NCI-H2171 (cell line): Measurements from ENCODE around the gene MAP3K14.
"Not testable (repeated sequence)": the region's sequence is repeated elsewhere in the genome, so short reads cannot be mapped to it uniquely, and the experiment has no call there.

Experiments used
- DNase-seq: peaks from one replicate; lab custom pipeline; 2025; lab: John Stamatoyannopoulos, UW

Gene MAP3K14

DNA sequence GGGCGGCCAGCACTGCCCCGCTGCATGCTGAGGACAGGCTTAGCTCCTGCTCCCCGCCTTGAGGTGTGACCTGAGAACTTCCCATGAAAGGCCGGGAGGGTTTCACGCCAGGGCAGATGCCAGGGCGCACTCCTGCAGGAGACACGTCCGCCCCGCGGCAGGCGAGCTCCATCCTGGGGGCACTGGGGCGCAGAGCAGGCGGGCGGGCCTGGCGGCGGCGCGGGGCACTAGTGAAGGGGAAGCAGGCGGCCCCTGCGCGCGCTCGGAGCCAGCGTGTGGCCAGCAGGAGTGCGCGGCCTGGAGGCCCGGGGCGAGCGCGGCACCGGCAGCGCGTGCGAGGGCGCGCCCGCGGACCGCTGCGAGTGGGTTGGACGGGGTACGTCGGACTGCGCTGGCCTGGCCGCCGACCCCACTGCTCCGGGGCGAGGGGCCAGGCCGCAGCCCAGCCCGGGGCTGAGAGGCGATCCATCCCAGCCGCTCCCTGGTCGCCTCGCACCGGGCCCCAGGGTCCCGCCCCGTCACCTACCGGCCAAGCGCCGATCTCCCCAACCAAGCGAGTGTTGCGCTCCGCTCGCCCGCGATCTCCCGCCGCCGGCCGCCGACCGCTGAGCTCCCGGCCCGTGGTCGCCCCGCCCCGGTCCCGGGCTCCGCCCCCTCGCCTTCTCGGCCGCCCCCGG, at the start of gene MAP3K14:
Gene MAP3K14, minus strand, starts transcription at position 587 of the 677 bp plus-strand sequence. CDS start 26,275 bp downstream, outside the sequence.
- peak; percentile 47 for DNase-seq

DNA sequence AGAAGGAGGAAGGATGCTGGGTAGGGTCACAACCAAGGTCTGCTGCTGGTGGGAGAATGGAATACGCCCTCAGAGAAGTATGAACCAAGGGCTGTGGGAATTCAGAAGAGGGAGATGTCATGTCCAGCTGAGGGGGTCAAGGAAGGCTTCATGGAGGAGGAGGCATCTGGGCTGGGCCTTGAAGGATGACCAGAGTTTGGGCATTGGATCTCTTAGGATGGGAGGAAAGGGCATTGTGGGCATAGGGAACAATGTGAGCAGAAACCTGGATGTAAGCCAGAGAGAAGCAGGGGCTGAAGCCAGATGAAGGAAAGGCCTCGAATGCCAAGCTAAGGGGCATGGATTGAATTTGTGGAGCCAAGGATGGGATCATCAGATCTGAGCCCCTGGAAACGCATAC, 49.2 kb upstream of the MAP3K14 start:
- no peak for DNase-seq

DNA sequence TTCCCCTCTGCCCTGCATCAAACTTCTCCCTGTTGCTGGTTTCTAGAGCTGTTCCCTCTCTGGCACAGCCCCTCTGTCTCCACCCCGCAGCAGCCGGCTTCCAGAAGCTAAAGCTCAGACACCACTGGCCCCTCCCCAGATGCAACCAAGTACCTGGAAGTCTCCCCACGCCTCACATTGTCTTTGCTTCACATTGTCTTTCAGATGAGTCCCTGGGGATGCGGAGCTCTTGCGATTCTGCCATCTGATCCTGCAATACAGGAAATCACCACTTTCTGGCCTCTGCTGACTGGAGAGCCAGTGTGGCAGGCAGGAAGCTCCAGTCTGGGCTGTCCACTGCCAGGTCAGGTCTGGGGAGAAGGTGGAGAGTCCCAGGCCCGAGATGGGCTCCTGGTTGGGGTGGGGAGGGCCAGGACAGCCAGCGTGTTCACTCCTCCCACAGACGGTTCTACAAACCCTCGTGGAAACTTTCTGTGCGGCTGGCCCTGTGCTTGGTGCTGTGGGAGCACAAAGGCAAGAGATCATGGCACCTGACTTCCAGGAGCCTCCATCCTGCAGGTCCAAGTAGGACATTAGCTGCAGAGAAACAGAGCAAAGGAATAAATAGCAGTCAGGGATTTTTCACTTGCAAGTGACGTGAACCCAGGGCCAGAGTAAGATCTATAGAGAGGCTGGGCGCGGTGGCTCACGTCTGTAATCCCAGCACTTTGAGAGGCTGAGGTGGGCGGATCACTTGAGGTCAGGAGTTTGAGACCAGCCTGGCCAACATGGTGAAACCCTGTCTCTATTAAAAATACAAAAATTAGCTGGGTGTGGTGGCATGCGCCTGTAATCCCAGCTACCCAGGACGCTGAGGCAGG, 47.9 kb upstream of the MAP3K14 start:
- DNase-seq: peak; percentile 87

DNA sequence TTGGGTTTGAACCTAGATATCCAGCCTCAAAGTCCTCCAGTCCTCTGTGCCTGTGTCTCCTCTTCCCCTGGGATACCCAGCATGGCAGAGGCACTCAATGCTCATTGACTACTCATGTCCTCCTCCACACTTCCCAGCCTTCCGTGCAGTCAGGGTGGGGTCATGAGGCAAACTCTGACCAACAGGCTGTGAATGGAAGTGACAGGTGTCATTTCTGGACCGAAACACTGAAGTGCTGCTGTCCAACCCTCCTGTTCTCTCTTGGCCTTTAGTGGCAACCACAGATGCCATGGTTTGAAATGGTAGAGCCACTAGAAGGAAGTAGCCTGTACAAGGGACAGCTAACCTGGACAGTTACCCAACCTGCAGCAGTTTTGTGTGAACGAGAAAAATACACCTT, 46.7 kb upstream of the MAP3K14 start:
- DNase-seq: no peak

DNA sequence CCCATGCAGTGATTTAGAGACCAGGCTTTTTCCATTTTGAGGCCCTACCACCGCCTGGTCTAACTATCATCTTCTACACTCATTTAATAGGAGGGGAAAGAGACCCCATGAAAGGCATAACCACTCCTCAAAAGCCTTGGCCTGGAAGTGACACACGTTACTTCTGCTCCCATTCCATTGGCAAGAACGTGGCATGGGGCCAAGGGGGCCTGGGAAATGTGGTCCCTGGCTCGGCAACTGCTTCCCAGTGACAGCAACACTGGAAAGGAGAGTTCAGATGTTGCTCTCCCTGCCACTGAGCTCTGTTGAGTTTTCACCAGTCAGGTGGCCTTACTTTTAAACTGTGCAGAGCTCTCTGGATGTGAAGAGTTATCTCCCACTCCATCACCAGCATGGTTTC, 45.2 kb upstream of the MAP3K14 start:
- no peak for DNase-seq

DNA sequence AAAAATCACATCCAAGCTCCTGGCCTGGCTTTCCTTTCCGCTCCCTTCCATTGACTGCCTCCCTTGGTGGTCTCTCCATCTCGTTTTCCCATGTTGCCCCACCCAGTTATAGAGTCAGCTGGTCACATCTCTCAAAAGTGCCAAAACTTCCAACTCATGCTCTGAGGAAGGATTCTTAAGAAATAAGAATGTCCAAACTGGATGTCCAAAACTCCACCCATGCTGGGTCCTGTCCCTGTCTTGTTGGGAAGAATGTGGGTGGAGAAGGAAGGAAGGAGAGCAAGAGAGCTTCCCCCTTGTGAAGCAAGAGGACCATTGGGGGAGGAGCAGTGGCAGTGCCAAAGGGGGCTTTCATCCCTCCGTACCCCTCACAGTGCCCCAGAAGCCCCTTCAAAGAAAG, 44.6 kb upstream of the MAP3K14 start:
- DNase-seq: no peak

DNA sequence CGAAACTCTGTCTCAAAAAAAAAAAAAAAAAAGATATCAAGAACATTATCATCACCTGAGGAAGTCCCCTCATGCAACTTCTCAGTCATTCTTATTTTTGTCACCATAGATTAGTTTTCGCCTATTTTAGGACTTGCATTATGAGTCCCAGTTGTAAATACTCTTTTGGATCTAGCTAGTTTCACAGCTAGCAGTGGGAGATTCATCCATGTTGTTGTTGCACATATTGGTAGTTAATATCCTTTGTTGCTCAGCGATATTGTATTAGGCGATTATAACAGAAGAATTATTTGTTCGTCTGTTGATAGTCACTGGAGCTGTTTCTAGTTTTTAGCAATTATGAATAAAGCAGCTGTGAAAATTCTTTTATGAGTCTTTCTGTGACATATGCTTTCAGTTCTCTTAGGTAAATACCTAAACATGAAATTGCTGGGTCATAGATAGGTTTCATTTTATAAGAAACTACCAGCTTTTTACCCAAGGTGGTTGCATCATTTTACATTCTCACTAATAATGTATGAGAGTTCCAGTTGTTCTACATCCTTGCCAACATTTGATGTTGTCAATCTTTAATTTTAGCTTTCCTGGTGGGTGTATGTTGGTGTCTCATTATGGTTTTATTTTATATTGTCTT, 40.7 kb upstream of the MAP3K14 start:
- DNase-seq: no peak

DNA sequence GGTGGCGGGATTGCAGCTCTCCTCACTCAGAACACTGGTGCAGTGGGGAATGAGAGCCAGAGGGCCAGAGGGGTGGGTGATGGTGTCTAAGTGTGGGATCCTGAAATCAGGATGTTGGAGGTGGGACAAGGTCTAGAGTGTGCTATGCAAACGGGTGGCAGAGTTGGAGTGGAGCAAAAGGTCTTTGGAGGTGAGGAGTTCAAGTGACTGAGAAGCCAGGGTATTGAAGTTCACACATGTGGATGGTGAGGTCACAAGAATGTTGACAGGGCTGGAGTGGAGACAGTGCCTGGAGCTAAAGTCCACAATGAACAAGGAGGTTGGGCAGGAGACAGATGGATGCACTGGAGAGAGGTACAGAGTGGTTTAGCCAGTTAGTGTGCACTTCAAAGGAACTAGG, 38.3 kb upstream of the MAP3K14 start:
- no peak for DNase-seq

DNA sequence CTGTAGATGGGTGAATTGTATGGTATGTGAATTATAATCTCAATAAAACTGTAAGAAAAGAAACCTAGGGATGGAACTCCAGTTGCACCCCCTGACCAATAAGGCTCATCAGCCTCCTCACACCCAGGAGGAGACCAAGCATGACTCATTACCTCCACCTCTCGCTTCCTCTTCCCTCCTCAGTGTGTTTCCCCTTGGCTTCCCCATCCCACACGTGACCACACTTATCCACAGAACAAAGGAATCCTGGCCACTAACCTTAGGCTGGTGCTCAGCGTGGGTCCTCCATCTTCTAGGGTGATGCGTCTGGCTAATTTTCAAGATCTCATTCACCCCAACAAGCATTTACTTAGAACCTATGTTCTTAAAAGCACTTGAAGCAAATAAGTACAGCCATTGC, 36.2 kb upstream of the MAP3K14 start:
- no peak for DNase-seq

DNA sequence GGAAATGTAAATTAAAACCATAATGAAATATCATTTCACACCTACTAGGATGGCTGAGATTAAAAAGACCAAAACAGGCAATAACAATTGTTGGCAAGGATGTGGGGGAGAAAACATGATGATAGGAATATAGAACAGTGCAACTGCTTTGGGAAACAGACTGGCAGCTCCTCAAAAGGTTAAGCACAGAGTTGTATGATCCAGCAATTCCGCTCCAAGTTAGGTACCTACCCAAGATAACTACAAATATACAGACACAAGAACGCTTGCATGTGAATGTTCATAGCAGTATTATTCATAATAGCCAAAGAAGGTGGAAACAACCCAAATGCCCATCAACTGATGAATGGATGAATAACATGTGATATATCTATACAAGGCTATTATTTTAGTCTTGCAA, 35.0 kb upstream of the MAP3K14 start:
- DNase-seq: no peak

DNA sequence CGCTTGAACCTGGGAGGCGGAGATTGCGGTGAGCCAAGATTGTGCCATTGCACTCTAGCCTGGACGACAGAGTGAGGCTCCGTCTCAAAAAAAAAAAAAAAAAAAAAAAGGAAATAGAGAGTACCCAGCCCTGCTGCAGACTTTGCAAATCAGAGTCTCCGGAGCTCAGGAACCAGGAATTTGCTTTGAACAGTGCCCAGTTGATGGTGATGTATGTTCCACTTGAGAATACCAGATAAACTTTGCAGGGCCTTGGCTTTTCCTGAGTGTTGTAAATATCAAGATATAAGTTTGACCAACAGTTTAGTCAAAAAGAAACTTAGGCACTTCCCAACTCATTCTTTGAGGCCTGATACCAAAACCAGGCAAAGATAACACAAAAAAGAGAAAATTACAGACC, 30.6 kb upstream of the MAP3K14 start:
- DNase-seq: no peak

DNA sequence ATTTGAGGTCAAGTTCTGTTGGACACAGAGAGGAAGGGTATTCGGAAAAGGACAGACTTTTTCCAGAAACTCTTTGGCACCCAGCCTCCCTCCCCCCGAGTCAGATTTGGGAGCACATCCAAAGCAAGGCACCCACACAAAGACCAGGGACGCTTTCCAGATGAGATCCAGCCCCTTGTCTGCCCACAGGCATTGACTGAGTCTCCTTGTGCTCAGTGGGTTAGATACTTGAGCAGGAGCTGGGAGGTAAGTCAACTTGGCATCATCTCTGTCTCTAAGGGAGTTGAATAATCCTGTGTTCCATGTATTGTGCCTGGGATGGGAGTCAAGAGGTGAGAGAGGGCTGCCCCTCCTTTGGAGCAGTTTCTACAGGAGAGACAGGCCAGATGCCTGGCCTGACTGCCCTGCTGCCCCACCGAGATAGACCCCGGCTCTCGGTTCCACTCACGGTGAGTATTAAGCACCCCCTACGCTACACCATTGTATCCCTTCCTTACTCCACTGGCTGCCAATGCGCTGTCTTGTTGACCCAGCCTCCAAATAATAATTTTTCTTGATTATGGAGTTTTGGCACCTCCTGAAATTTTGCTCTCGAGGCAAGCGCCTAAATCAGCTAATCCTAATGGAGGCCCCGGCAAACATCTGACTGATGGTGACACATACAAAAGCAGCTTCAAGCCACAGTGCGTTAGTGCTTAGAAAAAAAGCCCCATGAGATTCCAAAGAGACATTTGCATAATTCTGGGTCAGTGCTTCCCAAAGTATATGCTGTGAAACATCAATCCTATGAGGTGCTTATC, 29.6 kb upstream of the MAP3K14 start:
- no peak for DNase-seq

DNA sequence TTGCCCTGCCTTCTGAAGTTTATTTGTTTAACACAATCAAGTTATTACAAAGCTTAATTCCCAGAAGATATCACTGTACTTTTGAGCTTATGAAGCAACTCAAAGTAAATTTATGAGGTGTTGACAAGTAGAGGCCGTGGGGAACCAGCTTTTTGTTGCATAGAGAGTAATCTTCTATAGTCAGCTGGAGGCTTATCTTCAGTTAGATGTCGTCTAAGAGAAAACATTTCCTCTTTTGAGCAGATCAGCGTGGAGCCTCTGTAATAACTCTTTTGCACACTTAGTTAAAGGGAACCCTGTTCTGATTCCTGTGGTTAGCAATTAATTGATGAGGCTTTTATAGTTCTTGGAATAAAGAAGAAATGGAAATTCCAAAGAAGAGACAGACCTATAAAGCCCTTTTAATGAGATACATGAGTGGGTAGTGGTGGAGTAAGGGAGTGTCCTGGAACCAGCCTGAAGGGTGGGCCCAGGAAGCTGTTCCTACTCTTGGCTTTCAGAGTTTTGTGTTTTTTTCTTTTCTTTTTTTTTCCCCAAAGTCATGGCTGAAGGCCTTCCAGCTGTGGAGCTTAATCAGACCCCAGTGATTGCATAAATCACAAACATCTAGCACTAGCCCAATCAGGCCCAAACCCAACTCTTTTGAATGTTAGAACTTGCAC, 28.9 kb upstream of the MAP3K14 start:
- DNase-seq: no peak

DNA sequence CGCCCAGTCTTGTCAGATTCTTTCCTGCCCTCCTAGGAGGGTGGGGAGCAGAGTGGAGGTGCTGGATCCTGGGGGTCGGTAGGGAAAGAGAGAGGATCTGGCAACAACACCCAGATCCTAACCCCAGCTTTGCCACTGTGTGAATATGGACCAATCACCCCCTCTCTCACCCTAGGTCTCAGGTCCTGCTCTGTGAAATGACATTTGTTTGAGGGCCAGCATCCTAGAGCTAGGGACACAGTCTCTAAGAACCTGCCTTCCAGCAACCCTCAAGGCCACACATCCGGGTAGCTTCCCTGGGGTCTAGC, 28.4 kb upstream of the MAP3K14 start:
- no peak for DNase-seq

DNA sequence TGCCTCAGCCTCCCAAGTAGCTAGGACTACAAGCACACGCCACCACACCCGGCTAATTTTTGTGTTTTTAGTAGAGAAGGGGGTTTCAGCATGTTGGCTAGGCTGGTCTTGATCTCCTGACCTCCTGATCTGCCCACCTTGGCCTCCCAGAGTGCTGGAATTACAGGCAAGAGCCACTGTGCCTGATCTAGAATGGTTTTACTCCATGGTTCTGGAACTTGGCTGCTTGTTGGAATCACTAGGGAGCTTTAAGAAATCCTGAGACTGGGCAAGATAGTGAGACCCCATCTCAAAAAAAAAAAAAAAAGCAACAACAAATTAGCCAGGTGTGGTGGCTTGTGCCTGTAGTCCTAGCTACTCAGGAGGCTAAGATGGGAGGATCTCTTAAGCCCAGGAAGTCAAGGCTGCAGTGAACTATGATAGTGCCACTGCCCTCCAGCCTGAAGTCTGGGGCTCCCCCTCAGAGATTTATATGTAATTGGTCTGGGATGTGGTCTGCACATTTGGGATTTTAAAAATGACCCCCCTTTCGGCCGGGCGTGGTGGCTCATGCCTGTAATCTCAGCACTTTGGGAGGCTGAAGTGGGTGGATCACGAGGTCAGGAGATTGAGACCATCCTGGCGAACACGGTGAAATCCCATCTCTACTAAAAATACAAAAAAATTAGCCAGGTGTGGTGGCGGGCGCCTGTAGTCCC, 27.3 kb upstream of the MAP3K14 start:
- DNase-seq: not testable (repeated sequence)

DNA sequence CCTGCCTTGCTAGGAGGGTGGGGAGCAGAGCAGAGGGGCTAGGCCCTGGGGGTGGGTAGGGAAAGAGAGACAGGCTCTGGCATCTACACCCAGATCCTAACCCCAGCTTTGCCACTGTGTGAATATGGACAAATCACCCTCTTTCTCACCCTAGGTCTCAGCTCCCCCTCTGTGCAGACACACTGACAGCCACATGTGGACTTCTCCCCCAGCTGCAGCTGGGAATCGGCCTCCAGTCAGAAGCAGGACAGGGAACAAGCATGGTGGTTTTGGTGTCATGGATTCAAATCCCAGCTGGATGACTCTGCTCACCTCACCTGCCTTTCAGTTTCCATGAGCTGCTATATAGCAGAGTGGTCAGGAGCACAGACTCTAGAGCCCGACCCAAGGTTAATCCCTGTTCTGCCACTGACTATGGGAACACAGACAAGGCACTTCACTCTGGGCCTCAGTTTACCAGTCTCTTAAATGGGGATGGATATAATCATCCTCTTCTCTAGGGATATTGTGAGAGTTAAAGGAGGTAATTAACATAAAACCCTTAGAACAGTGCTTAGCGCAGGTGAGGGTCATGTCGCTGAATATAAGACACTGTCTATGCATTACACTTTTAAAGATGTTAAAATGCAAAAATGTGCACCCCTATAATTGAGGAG, 26.2 kb upstream of the MAP3K14 start:
- DNase-seq: no peak

DNA sequence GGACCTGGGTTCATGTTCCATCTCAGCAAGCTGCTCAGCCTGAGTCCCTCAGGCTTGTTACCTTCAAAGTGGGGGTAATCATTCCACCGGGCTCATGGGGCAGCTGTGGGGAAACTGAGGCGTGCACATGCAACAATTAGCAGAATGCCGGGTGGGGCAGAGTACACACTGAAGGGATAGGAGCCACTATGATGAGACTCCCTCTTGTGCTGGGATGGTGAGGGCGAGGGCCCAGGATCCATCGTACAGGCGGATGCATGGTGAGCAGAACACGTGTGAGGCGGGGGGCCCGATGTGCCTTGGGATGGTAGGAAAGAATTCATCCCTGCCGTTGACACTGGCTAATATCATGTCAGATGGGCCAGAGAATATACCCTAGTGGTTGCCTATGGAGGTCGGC, 25.5 kb upstream of the MAP3K14 start:
- DNase-seq: no peak

DNA sequence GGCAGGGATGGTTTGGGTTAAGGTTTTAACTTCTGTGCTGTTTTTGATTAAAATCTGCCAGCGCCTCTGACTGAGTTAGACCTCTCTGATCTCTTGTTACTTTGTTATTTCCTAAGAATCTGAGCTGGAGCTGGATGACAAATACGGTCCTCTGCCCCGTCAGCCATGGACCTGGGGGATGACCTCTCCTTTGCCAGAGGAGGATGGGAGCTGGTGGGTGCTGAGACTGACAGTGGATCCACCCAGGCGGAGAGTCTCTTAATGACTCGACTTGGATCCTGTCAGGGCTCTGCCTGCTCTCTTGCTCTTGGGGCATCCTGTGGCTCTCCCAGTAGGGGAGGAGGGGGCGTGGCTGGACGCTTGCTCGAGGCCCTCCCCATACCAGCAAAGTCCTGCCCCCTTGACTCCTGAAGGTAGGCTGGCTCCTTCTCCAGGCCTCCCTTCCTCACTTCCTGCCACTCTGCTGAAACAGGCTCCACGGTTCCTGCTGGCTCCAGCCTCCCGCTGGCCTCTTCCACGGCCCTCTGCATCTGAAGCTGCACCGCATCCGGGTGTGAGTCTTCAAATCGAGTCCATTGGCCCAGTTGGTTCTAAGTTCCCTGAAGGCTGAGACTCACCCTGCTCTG, 24.8 kb upstream of the MAP3K14 start:
- DNase-seq: no peak

DNA sequence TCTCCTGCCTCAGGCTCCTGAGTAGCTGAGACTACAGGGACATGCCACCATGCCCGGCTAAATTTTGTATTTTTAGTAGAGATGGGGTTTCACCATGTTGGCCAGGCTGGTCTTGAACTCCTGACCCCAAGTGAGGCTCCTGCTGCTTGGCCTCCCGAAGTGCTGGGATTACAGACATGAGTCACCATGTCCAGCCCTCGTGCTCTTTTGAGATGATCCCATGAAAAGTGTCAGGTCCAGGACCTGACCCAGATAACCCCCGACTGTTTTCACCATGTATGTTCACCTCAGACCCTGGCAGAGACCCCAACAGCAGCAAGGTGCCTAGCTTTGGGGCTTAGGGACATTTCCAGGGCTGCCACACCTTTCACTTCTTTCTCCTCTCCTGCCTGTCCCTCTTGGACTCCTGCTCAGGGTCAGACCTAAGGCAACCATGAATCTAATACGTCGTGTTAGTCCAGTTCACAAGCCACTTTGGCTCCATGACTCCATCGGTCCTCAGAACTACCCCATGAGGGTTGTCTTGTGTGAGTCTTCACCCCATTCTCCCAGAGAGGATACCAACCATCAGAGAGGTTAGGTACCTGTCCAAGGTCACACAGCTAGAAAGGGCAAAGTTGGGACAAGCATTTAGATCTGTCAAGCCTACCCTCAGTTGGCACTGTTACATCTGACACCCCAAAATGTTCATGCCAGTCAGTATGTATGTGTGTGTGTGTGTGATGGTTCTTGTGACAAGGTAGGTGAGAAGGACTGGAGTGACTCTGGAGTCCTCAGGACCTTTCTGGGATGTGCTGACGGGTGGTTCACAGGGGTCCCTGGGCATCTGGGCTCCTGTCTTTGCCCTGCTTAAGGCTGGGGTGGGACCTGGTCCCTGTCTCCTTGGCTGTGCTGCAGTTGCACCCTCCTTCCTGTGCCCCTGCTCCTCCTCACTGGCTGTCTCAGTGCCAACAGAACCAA, 23.1 kb upstream of the MAP3K14 start:
- no peak for DNase-seq
